GM13976 (cell line): ENCODE data around the gene KCTD5.
"Not testable (repeated sequence)": the region's sequence is repeated elsewhere in the genome, so short reads cannot be mapped to it uniquely, and the experiment has no call there.

Experiments used
- DNase-seq: peaks from one replicate; pipeline ENCODE4 v3.0.0; 2012; ENCODE audit warnings: low spot score
- in situ Hi-C: fragments of 300-500 bp; cut with MboI; formaldehyde crosslinking; loops from one replicate; pipeline ENCODE4 v1.12.0; 2022; ENCODE audit warnings: low sequenced_read_pairs, mixed read lengths, inconsistent platforms; ENCODE audit not compliant: unreplicated experiment
- TF ChIP-seq, protein P1 (sequence below): IDR thresholded peaks from 2 replicates; pipeline ENCODE4 v1.5.1; 2012; ENCODE audit warnings: borderline replicate concordance, mild to moderate bottlenecking; ENCODE audit not compliant: insufficient read depth; ENCODE audit errors: extremely low read depth, missing control alignments, control extremely low read depth

KCTD5 gene

GRCh38 chr16:2671741-2672140 is 10.6 kb upstream of the KCTD5 start:
- TF ChIP-seq, protein P1, sequence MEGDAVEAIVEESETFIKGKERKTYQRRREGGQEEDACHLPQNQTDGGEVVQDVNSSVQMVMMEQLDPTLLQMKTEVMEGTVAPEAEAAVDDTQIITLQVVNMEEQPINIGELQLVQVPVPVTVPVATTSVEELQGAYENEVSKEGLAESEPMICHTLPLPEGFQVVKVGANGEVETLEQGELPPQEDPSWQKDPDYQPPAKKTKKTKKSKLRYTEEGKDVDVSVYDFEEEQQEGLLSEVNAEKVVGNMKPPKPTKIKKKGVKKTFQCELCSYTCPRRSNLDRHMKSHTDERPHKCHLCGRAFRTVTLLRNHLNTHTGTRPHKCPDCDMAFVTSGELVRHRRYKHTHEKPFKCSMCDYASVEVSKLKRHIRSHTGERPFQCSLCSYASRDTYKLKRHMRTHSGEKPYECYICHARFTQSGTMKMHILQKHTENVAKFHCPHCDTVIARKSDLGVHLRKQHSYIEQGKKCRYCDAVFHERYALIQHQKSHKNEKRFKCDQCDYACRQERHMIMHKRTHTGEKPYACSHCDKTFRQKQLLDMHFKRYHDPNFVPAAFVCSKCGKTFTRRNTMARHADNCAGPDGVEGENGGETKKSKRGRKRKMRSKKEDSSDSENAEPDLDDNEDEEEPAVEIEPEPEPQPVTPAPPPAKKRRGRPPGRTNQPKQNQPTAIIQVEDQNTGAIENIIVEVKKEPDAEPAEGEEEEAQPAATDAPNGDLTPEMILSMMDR: no peak
- no peak for DNase-seq
- in situ Hi-C loops: no loop called here

- DNase-seq: peak; percentile 96
- TF ChIP-seq, protein P1: no peak
- in situ Hi-C loops: no loop called here
Observed at GRCh38 chr16:2673066-2673999, 9.0 kb upstream of the KCTD5 start.

- in situ Hi-C loops: no loop called here
- TF ChIP-seq, protein P1: no peak
- no peak for DNase-seq
Observed at GRCh38 chr16:2675021-2675420, 7.3 kb upstream of the KCTD5 start.

- no peak for DNase-seq
- in situ Hi-C loops: no loop called here
- TF ChIP-seq, protein P1: no peak
Observed at GRCh38 chr16:2675714-2676113, 6.6 kb upstream of the KCTD5 start.

DNA sequence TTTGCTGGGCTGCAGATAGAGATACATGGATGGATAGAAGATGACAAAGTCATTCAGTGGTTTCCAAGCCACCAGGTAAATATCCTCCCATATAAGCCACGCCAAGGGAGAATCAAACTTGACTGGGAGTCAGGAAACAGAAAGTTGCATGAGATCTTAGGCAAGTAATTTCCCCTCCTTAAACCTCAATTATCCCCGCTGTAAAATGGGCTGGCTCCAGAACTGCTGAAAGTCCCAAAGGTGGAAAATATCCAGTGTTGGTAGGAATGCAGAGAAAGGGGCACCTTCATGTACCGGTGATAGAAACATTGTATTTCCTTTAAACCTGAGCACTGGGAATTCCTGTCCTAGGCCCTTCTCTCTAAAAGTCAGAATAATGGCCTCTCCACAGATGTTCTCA is 5.4 kb upstream of the KCTD5 start:
- DNase-seq, in situ Hi-C loops: not testable (repeated sequence)

DNA sequence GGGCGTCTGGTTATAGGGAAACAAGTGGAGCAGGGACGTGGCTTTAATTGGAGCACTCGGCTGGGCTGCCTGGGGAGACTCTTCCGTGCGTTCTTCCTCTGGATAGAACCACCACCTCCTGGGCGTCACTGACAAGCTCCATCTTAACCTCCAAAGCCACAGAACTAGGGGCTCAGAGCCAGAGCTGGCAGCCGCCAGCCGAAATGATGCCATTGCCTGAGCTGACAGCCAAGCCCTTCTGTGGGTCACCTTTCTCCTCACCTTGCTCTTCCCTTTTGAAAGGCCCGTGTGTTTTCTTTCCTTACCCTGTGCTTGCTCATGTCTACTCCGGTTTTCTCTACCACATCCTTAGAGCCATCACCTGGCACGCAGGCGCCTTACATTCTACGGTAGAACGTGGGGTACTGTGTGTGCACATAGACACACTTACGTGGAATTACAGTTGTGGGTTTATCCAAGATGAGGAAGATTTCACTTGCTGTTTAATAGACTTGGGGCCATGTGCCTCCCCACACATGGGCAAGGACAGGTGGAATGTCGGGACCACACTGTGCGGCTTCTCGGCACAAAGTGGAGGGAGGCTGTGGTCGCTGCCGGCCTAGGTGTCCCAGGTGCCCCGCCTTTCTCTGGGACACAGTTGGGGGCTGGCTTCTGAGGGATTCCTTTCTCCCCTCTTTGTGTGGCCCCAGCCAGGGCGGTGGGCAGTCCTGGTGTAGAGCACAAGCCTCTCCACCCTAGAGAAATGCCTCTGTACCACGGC is 3.9 kb upstream of the KCTD5 start:
- DNase-seq, in situ Hi-C loops: not testable (repeated sequence)

DNA sequence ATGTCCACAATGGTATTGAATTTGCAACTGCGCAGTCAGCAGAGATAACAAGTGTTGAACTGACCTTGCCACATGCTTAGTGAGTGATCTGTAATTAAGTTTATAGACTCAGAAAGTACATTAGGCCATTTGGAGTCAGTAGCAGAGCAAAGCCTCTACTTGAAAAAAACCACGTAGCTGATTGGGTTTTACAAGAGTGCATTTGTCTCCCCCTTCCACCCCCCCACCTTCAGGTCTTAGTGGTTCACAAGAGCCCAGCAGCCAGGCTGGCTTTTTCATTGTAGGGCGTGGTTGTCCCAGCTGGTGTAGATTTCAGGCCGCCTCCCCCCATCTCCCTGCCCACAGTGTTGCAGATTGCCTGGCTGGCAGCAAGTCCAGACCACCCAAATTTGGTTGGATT is 2.4 kb upstream of the KCTD5 start:
- in situ Hi-C loops, DNase-seq: not testable (repeated sequence)

DNA sequence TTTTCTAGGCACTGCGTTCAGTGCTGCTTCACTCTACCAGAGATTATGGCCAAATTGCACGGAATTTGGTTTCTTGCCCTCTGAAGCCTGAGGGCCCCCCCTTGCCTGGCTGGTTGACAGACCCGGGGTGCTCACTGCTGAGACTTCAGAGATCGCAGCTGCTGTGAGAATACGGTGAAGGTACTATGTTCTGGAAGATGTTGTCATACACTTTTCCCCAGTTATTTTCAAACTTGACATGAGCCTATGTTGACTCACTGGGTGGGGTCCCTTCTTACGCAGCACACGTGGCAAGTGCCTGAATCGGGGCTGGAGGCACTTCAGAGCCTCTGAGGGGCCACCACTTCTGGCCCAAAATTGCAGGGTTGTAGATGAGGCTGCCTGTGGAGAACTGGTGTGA is 2.0 kb upstream of the KCTD5 start:
- DNase-seq, in situ Hi-C loops: not testable (repeated sequence)

DNA sequence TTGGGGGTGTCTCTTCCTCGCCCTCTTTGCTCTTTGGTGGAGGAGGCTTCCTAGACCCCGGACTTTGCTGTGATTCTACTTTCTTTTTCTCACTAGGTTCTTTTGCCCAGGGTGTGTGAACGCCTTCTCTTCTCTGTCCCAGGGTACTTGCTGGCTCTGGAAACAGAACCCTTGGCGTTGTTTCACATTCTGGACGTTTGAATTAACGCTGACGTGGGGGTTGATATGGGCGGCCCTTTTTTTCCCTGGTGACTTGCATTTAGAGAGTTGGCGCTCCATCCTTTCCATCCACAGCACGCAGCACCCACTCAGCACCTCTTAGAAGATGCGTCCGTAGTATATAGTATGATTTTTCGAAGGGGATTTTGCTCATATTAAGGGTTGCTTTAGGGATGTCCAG is 718 bp downstream of the KCTD5 start:
- in situ Hi-C loops, DNase-seq: not testable (repeated sequence)

DNA sequence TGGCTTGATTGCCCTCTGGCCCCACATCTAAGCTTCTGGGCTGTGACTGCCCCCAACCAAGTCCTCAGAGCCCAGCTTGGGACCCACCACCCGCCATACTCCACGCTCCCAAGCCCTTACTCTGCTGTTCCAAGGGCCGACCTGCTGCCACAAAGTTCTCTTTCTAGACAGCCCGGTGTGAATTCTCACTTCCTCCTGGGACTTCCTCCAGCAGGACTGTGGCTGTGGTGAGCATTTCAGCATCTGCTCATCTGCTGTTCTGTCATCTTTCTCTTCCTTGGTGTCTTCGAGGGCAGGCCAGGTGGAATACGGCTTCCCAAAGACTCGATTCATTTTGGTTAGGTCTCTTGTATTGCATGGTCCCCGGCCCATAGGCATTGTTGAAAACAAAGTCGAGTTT is 3.8 kb downstream of the KCTD5 start:
- in situ Hi-C loops, DNase-seq: not testable (repeated sequence)
